Gastroesophageal sphincter (tissue), 4 donors: ENCODE measurements around the gene RASAL3. TPM values are rescaled to one million over a fixed set of nuclear protein-coding genes. Genes with fewer than 3 reads are reported as not detected.
A peak's percentile ranks its signal among the peaks of the same experiment; 100 is the strongest.

Experiments used
- ATAC-seq: fragments of 150-250 bp; one replicate; pipeline ENCODE4 v1.9.1; 2016; ENCODE audit warnings: mild to moderate bottlenecking, moderate library complexity
- H3K27ac ChIP-seq, 4 donors: fragments of 200-600 bp; sonication (generic) in 3 of 4; 1 replicate in 3 of 4; 2 replicates in 1 of 4; pipeline ENCODE4 v1.5.1; 2016 to 2019
- H3K27me3 ChIP-seq: fragments of 200-600 bp; sonication (generic); one replicate; pipeline ENCODE4 v1.5.1; 2019
- H3K36me3 ChIP-seq, 2 donors: fragments of 200-600 bp; sonication (generic); one replicate each; pipeline ENCODE4 v1.5.1; 2019; ENCODE audit warnings: control low read depth in 1 of 2
- H3K4me1 ChIP-seq, 3 donors: fragments of 200-600 bp; sonication (generic); 1 replicate in 2 of 3; 2 replicates in 1 of 3; pipeline ENCODE4 v1.5.1; 2016 to 2019; ENCODE audit warnings: control low read depth in 2 of 3
- H3K4me3 ChIP-seq, 2 donors: fragments of 200-600 bp; sonication (generic); one replicate each; pipeline ENCODE4 v1.5.1; 2019; ENCODE audit warnings: mild to moderate bottlenecking in 1 of 2, moderate library complexity in 1 of 2
- H3K9me3 ChIP-seq, 3 donors: fragments of 200-600 bp; sonication (generic); one replicate each; pipeline ENCODE4 v1.5.1; 2017 to 2019; ENCODE audit warnings: control low read depth in 2 of 3
- EP300 ChIP-seq: sonication (generic); formaldehyde crosslinking; IDR thresholded peaks from one replicate; pipeline ENCODE4 v1.6.1; 2017; ENCODE audit warnings: antibody characterized with exemption, mild to moderate bottlenecking
- POLR2A ChIP-seq, 2 donors: fragments of 450-650 bp; IDR thresholded peaks; one replicate each; pipeline ENCODE4 v1.6.1; 2017; ENCODE audit warnings: antibody characterized with exemption in 2 of 2, mild to moderate bottlenecking in 2 of 2, moderate library complexity in 1 of 2
- POLR2AphosphoS5 ChIP-seq: sonication (generic); formaldehyde crosslinking; IDR thresholded peaks from one replicate; pipeline ENCODE4 v1.6.1; 2017; ENCODE audit warnings: antibody characterized with exemption
- WGBS, 2 donors: methylation state at CpG; one replicate each; pipeline ENCODE4 v1.1.5; 2018; ENCODE audit warnings: low coverage in 1 of 2; 5-methylcytosine and 5-hydroxymethylcytosine counted together
- total RNA-seq, 4 donors: library from RNA; depleted of rRNA; stranded (reverse); fragments of >200 nt; gene quantifications; one replicate each; pipeline ENCODE4 v1.1.0, GENCODE V29; 2016
- TF ChIP-seq, protein P1 (sequence below), 4 experiments: fragments of 200-600 bp in 2 of 4; fragments of 450-650 bp in 2 of 4; sonication (generic) in 1 of 4; IDR thresholded peaks; one replicate each; pipeline ENCODE4 v1.5.1; 2017 to 2019; ENCODE audit warnings: antibody characterized with exemption in 4 of 4, mild to moderate bottlenecking in 2 of 4, moderate library complexity in 2 of 4

Gene RASAL3
- total RNA-seq, 4 donors from 2014 or later, result 1.3 to 3.1 (median 2.1) TPM

- Histone ChIP-seq H3K27me3 (no peaks in the 10 kb centered on the region), H3K4me3 (no peak overlapping the region), H3K36me3 (peaks cover 0 to 53% of the 10 kb centered on the region in 2 donors), H3K27ac (no peak overlapping the region), H3K9me3 (no peaks in the 10 kb centered on the region), H3K4me1 (peaks cover 0 to 39% (median 8%) of the 10 kb centered on the region in 3 donors)
- ATAC-seq, result no peak
- TF ChIP-seq EP300 (no peak), POLR2AphosphoS5 (no peak)
- WGBS, 2 donors, result 67 to 73% methylated on average over 1 to 6 of the region's 13 CpGs
Observed at GRCh38 chr19:15442142-15442920, 22.0 kb downstream of the RASAL3 start.

GRCh38 chr19:15441317-15441716 is 23.0 kb downstream of the RASAL3 start:
- Histone ChIP-seq H3K36me3 (peaks cover 0 to 49% of the 10 kb centered on the region in 2 donors), H3K27ac (no peak overlapping the region), H3K4me1 (peaks cover 0 to 45% (median 12%) of the 10 kb centered on the region in 3 donors), H3K4me3 (no peak overlapping the region), H3K27me3 (no peaks in the 10 kb centered on the region), H3K9me3 (no peaks in the 10 kb centered on the region)
- 79 to 100% methylated on average over 1 to 3 of the region's 3 CpGs for WGBS, 2 donors
- TF ChIP-seq POLR2A (IDR thresholded peaks at IDR 0.05), result no peak
- TF ChIP-seq, protein P1, sequence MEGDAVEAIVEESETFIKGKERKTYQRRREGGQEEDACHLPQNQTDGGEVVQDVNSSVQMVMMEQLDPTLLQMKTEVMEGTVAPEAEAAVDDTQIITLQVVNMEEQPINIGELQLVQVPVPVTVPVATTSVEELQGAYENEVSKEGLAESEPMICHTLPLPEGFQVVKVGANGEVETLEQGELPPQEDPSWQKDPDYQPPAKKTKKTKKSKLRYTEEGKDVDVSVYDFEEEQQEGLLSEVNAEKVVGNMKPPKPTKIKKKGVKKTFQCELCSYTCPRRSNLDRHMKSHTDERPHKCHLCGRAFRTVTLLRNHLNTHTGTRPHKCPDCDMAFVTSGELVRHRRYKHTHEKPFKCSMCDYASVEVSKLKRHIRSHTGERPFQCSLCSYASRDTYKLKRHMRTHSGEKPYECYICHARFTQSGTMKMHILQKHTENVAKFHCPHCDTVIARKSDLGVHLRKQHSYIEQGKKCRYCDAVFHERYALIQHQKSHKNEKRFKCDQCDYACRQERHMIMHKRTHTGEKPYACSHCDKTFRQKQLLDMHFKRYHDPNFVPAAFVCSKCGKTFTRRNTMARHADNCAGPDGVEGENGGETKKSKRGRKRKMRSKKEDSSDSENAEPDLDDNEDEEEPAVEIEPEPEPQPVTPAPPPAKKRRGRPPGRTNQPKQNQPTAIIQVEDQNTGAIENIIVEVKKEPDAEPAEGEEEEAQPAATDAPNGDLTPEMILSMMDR (IDR thresholded peaks at IDR 0.05), result no peak
- TF ChIP-seq POLR2AphosphoS5, result no peak
- TF ChIP-seq EP300, result no peak
- ATAC-seq, result no peak

- TF ChIP-seq EP300, result no peak
- TF ChIP-seq POLR2A (IDR thresholded peaks at IDR 0.05), result no peak
- no peak for TF ChIP-seq POLR2AphosphoS5
- TF ChIP-seq, protein P1 (IDR thresholded peaks at IDR 0.05), result no peak
- Histone ChIP-seq H3K4me3 (no peak overlapping the region), H3K27me3 (no peaks in the 10 kb centered on the region), H3K36me3 (peaks cover 0 to 39% of the 10 kb centered on the region in 2 donors), H3K9me3 (no peaks in the 10 kb centered on the region), H3K4me1 (peaks cover 0 to 37% (median 12%) of the 10 kb centered on the region in 3 donors), H3K27ac (no peak overlapping the region)
- 90 to 95% methylated on average over 4 of the region's 38 CpGs for WGBS, 2 donors
- no peak for ATAC-seq
Observed at GRCh38 chr19:15439821-15440641, 24.3 kb downstream of the RASAL3 start.

DNA sequence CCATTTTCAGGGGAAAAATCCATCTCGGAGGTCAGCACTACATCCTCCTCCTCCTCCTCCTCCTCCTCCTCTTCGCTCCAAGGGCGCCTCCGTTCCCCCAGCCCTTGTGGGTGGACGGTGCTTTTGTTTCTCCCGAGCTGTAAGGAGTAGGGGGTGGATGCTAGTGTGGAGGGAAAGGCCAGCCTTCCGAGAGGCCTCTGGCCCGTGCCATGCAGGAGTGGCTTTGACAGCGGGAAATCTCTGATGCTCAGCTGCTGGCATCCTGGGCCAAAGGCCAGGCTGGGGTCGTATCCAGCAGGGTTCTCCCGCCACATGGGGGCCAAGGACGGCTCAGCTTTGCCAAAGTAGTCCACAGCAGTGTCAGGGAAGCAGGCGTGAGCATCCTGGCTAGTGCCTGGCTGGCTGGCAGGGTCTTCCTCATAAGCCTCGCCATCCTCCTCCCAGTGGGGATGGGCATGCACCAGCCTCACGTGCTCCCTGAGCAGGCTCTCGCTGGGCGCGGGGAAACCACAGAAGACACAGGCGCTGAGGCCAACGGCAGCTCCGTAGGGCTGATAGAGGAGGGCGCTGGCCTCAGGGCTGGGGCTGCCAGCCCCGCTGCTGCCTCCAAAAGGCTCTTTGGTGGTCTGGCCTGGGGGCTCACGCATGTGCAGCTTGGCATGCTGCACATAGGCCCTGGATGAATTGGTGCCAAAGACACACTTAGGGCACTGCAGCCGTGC is 25.1 kb downstream of the RASAL3 start:
- Histone ChIP-seq H3K4me3 (no peak overlapping the region), H3K27me3 (no peaks in the 10 kb centered on the region), H3K36me3 (peaks cover 0 to 31% of the 10 kb centered on the region in 2 donors), H3K27ac (peak overlapping the region in 2 of 4 donors; percentile 69 to 80), H3K4me1 (peaks cover 0 to 34% (median 12%) of the 10 kb centered on the region in 3 donors), H3K9me3 (no peaks in the 10 kb centered on the region)
- WGBS, 2 donors, result 73% methylated on average over 3 of the region's 25 CpGs
- TF ChIP-seq, protein P1 (IDR thresholded peaks at IDR 0.05), result no peak
- TF ChIP-seq POLR2A (IDR thresholded peaks at IDR 0.05), result no peak
- TF ChIP-seq POLR2AphosphoS5, result no peak
- no peak for TF ChIP-seq EP300
- no peak for ATAC-seq

GRCh38 chr19:15438577-15438976 is 25.8 kb downstream of the RASAL3 start:
- Histone ChIP-seq H3K36me3 (peaks cover 0 to 31% of the 10 kb centered on the region in 2 donors), H3K4me1 (peaks cover 0 to 38% (median 14%) of the 10 kb centered on the region in 3 donors), H3K27ac (peak overlapping the region in 3 of 4 donors; percentile 69 to 80 (median 76)), H3K27me3 (no peaks in the 10 kb centered on the region), H3K9me3 (no peaks in the 10 kb centered on the region), H3K4me3 (no peak overlapping the region)
- WGBS, 2 donors, result 96 to 100% methylated on average over 5 to 10 of the region's 27 CpGs
- TF ChIP-seq POLR2AphosphoS5 (no peak), POLR2A (IDR thresholded peaks at IDR 0.05) (no peak), EP300 (no peak)
- TF ChIP-seq, protein P1 (IDR thresholded peaks at IDR 0.05), result no peak
- ATAC-seq, result no peak
